Subcutaneous adipose tissue (tissue), 4 donors: ENCODE results near the gene RIPK4. TPM values are rescaled to one million over a fixed set of nuclear protein-coding genes. Genes with fewer than 3 reads are reported as not detected.

Source experiments
- total RNA-seq, 4 donors: library from RNA; depleted of rRNA; stranded (reverse); fragments of >200 nt; gene quantifications; one replicate each; pipeline ENCODE4 v1.1.0, GENCODE V29; 2016
- TF ChIP-seq, protein P1 (sequence below): fragments of 450-650 bp; IDR thresholded peaks from one replicate; pipeline ENCODE4 v1.5.1; 2016; ENCODE audit warnings: low read depth, mild to moderate bottlenecking, control low read depth, antibody characterized with exemption, moderate library complexity

RIPK4 gene
- total RNA-seq, 4 donors from 2014 or later, result 0.16 TPM; not detected in 3

GRCh38 chr21:41762753-41763152 lies 4.1 kb downstream of the RIPK4 start:
- TF ChIP-seq, protein P1, sequence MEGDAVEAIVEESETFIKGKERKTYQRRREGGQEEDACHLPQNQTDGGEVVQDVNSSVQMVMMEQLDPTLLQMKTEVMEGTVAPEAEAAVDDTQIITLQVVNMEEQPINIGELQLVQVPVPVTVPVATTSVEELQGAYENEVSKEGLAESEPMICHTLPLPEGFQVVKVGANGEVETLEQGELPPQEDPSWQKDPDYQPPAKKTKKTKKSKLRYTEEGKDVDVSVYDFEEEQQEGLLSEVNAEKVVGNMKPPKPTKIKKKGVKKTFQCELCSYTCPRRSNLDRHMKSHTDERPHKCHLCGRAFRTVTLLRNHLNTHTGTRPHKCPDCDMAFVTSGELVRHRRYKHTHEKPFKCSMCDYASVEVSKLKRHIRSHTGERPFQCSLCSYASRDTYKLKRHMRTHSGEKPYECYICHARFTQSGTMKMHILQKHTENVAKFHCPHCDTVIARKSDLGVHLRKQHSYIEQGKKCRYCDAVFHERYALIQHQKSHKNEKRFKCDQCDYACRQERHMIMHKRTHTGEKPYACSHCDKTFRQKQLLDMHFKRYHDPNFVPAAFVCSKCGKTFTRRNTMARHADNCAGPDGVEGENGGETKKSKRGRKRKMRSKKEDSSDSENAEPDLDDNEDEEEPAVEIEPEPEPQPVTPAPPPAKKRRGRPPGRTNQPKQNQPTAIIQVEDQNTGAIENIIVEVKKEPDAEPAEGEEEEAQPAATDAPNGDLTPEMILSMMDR, result no peak

- TF ChIP-seq, protein P1, result no peak
Observed at GRCh38 chr21:41761934-41762635, 4.8 kb downstream of the RIPK4 start.

- TF ChIP-seq, protein P1, result no peak
Observed at GRCh38 chr21:41761211-41761933, 5.5 kb downstream of the RIPK4 start.

- TF ChIP-seq, protein P1, result no peak
Observed at GRCh38 chr21:41760411-41760810, 6.4 kb downstream of the RIPK4 start.

DNA sequence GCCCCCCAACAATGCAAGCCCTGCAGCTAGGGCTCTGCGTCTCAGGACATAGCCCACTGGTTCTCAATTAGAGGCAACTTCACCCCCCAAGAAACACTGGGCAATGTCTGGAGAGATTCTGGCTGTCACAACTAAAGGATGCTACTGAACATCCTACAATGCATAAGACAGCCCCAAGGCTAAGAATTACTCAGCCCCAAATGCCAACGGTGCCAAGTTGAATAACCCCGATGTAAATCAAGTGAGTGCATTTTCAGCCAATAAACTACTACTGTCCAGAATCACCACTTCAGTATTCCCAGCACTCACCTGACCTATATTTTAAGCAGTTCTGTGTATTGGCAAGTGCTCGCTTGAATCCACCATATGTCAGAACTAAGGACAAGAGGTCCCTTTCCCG lies 6.9 kb downstream of the RIPK4 start:
- TF ChIP-seq, protein P1, result no peak

- TF ChIP-seq, protein P1, result no peak
Observed at GRCh38 chr21:41759214-41759840, 7.5 kb downstream of the RIPK4 start.

- TF ChIP-seq, protein P1, result no peak
Observed at GRCh38 chr21:41758550-41758949, 8.3 kb downstream of the RIPK4 start.
